GM12878 (cell line): ENCODE measurements around the gene SP4. TPM values are rescaled to one million over a fixed set of nuclear protein-coding genes. Genes with fewer than 3 reads are reported as not detected.

ENCODE experiments used
- ATAC-seq: fragments of 200-7000 bp; cut with Tn5 transposase; 3 replicates; pipeline ENCODE4 v1.9.1; 2020; ENCODE audit warnings: mild to moderate bottlenecking, moderate library complexity
- BruUV-seq: library from RNA; stranded (reverse); fragments of 400-500 nt; replicated peaks from 2 replicates; lab custom pipeline; 2021; lab: Mats Ljungman, UMichigan
- CTCF ChIA-PET: fragments of 300-600 bp; sonication (Branson Sonifier 250); formaldehyde crosslinking; extraction: SDS; loops from one replicate; lab custom pipeline; 2021; ENCODE audit warnings: inconsistent platforms; lab: Yijun Ruan, JAX
- POLR2A ChIA-PET: fragments of 350-600 bp; formaldehyde crosslinking; extraction: SDS; loops from one replicate; lab custom pipeline; 2021; ENCODE audit warnings: inconsistent platforms; lab: Charles Lee
- RAD21 ChIA-PET: fragments of 300-600 bp; sonication (Branson Sonifier 250); formaldehyde crosslinking; loops from one replicate; lab custom pipeline; 2023; ENCODE audit warnings: antibody characterized with exemption; ENCODE audit not compliant: unreplicated experiment; lab: Charles Lee
- SMC1A ChIA-PET: fragments of 300-600 bp; sonication (Branson Sonifier 250); formaldehyde crosslinking; loops from one replicate; lab custom pipeline; 2023; ENCODE audit not compliant: unreplicated experiment, uncharacterized antibody; lab: Charles Lee
- DNase-seq: peaks from one replicate; pipeline ENCODE4 v3.0.0-alpha.2; 2011; ENCODE audit warnings: low read depth, low spot score
- FAIRE-seq: peaks from 3 replicates; lab custom pipeline; 2011; peaks lifted over from hg19 to GRCh38; lab: Jason Lieb, UNC
- H2AFZ ChIP-seq: 2 replicates; pipeline ENCODE4 v1.6.0; 2011; ENCODE audit warnings: low read depth, low read length, control low read depth; ENCODE audit not compliant: control insufficient read depth
- H3K27ac ChIP-seq: 2 replicates; pipeline ENCODE4 v1.5.1; 2011; ENCODE audit warnings: control low read depth; ENCODE audit not compliant: control insufficient read depth, insufficient read depth
- H3K27me3 ChIP-seq, 2 experiments: replicated peaks in 1 of 2; 2 replicates each; pipeline versions ENCODE4 v1.6.0 to v1.6.1; 2011; ENCODE audit warnings: low read length in 1 of 2; ENCODE audit not compliant: control insufficient read depth in 2 of 2, insufficient read depth in 2 of 2
- H3K36me3 ChIP-seq, 2 experiments: 2 replicates each; pipeline ENCODE4 v1.5.1; 2011; ENCODE audit warnings: low read length in 1 of 2; ENCODE audit not compliant: control insufficient read depth in 2 of 2, insufficient read depth in 2 of 2
- H3K4me1 ChIP-seq: 2 replicates; pipeline ENCODE4 v1.6.1; 2011; ENCODE audit warnings: mild to moderate bottlenecking, low read length, moderate library complexity, mixed read lengths; ENCODE audit not compliant: control insufficient read depth, insufficient read depth
- H3K4me2 ChIP-seq: 2 replicates; pipeline ENCODE4 v1.6.0; 2011; ENCODE audit warnings: control low read depth; ENCODE audit not compliant: control insufficient read depth, insufficient read depth
- H3K4me3 ChIP-seq: fragments of 200-600 bp; sonication (generic); 2 replicates; pipeline ENCODE4 v1.5.1; 2016
- H3K79me2 ChIP-seq: 2 replicates; pipeline ENCODE4 v1.6.0; 2011; ENCODE audit warnings: low read length; ENCODE audit not compliant: control insufficient read depth, insufficient read depth
- H3K9ac ChIP-seq: 2 replicates; pipeline ENCODE4 v1.8.0; 2011; ENCODE audit warnings: low read length, control low read depth, mixed read lengths; ENCODE audit not compliant: control insufficient read depth, insufficient read depth
- H3K9me3 ChIP-seq: replicated peaks from 3 replicates; pipeline ENCODE4 v1.5.1; 2011; ENCODE audit warnings: mild to moderate bottlenecking, low read length; ENCODE audit not compliant: control insufficient read depth, insufficient read depth
- H4K20me1 ChIP-seq: 2 replicates; pipeline ENCODE4 v1.6.0; 2011; ENCODE audit not compliant: control insufficient read depth, insufficient read depth
- ASH2L ChIP-seq: fragments of 300-600, 200-600 bp; sonication (generic); IDR thresholded peaks from 2 replicates; pipeline ENCODE4 v1.6.1; 2017; ENCODE audit warnings: low read depth, mild to moderate bottlenecking, borderline replicate concordance
- ATF2 ChIP-seq: IDR thresholded peaks from 2 replicates; pipeline ENCODE4 v1.6.1; 2012; ENCODE audit warnings: low read length, inconsistent platforms
- E4F1 ChIP-seq: fragments of 450-650 bp; IDR thresholded peaks from 2 replicates; pipeline ENCODE4 v1.6.1; 2018; ENCODE audit warnings: borderline replicate concordance, mild to moderate bottlenecking; ENCODE audit not compliant: partially characterized antibody
- ELK1 ChIP-seq: IDR thresholded peaks from 2 replicates; pipeline ENCODE4 v1.6.1; 2012; ENCODE audit warnings: low read depth, low read length, improper control_type of control experiment
- GATAD2B ChIP-seq: fragments of 450-650 bp; conservative IDR thresholded peaks from 2 replicates; pipeline ENCODE4 v1.6.1; 2017; ENCODE audit warnings: low read depth, mild to moderate bottlenecking, moderate library complexity
- KAT2A ChIP-seq: conservative IDR thresholded peaks from 2 replicates; pipeline ENCODE4 v1.6.1; 2011; ENCODE audit warnings: low read depth, low read length; ENCODE audit not compliant: control insufficient read depth
- MEF2A ChIP-seq: IDR thresholded peaks from 2 replicates; pipeline ENCODE4 v1.6.1; 2011; ENCODE audit warnings: low read depth, mild to moderate bottlenecking, low read length, moderate library complexity; ENCODE audit not compliant: insufficient read depth
- NBN ChIP-seq: fragments of 450-650 bp; IDR thresholded peaks from 2 replicates; pipeline ENCODE4 v1.6.1; 2016
- NFIC ChIP-seq: IDR thresholded peaks from 2 replicates; pipeline ENCODE4 v1.6.1; 2012; ENCODE audit warnings: low read depth, mild to moderate bottlenecking, inconsistent platforms, low read length, moderate library complexity
- POLR2AphosphoS2 ChIP-seq: IDR thresholded peaks from 2 replicates; pipeline ENCODE4 v1.6.1; 2011; ENCODE audit warnings: low read depth, mild to moderate bottlenecking, low read length, improper control_type of control experiment, moderate library complexity
- SMAD1 ChIP-seq: fragments of 450-650 bp; IDR thresholded peaks from 2 replicates; pipeline ENCODE4 v1.6.1; 2018; ENCODE audit warnings: mild to moderate bottlenecking, low read depth; ENCODE audit not compliant: partially characterized antibody
- SMAD5 ChIP-seq: IDR thresholded peaks from 2 replicates; pipeline ENCODE4 v1.6.1; 2016; ENCODE audit warnings: antibody characterized with exemption, low read depth
- SP1 ChIP-seq: IDR thresholded peaks from one replicate; pipeline ENCODE4 v1.6.1; 2011; ENCODE audit warnings: low read depth, low read length
- SPI1 ChIP-seq: IDR thresholded peaks from 2 replicates; pipeline ENCODE4 v1.6.1; 2011; ENCODE audit warnings: low read depth, mild to moderate bottlenecking, low read length, moderate library complexity, borderline replicate concordance; ENCODE audit not compliant: insufficient read depth
- TCF7 ChIP-seq: IDR thresholded peaks from 2 replicates; pipeline ENCODE4 v1.6.1; 2014; ENCODE audit warnings: antibody characterized with exemption, borderline replicate concordance
- USF2 ChIP-seq: IDR thresholded peaks from 2 replicates; pipeline ENCODE4 v1.6.1; 2011; ENCODE audit warnings: low read depth, low read length, improper control_type of control experiment, borderline replicate concordance
- ZNF384 ChIP-seq: IDR thresholded peaks from 2 replicates; pipeline ENCODE4 v1.6.1; 2012; ENCODE audit warnings: low read depth, mild to moderate bottlenecking, low read length, improper control_type of control experiment, borderline replicate concordance
- WGBS: methylation state at CpG from one replicate; pipeline ENCODE4 v1.1.6; 2016; ENCODE audit warnings: low lambda C conversion rate; ENCODE audit not compliant: insufficient replicate concordance, insufficient coverage; ENCODE audit errors: missing lambda C conversion rate; 5-methylcytosine and 5-hydroxymethylcytosine counted together
- in situ Hi-C: fragments of 300-500 bp; cut with MboI; formaldehyde crosslinking; loops from 9 replicates; pipeline ENCODE4 v1.14.3; 2018; ENCODE audit warnings: mixed read lengths
- intact Hi-C: fragments of 100-400 bp; cut with micrococcal nuclease; formaldehyde crosslinking; loops from one replicate; pipeline ENCODE4 v1.14.2; 2022; ENCODE audit not compliant: unreplicated experiment
- polyA plus RNA-seq, 11 experiments: library from polyadenylated mRNA; depleted of rRNA in 4 of 11; unstranded in 6 of 11; stranded (reverse) in 5 of 11; fragments of >200 nt; fragmentation: Nextera tagmentation in 4 of 11; fragmentation: Illumina TruSeq in 1 of 11; extraction: Ambion mirVana in 4 of 11; extraction: Trizol in 1 of 11; gene quantifications; 1 replicate in 1 of 11; 2 replicates in 10 of 11; pipeline versions ENCODE4 v1.2.1 to v1.2.3, GENCODE V29; 2011 to 2016; ENCODE audit warnings: inconsistent platforms in 2 of 11, missing spikeins in 2 of 11, low read depth in 1 of 11
- total RNA-seq, 4 experiments: library from RNA; depleted of rRNA in 3 of 4; stranded (reverse); fragments of >200 nt in 3 of 4; fragmentation: Illumina TruSeq in 1 of 4; extraction: Trizol in 1 of 4; gene quantifications; 2 replicates each; pipeline versions ENCODE4 v1.2.1 to v1.2.3, GENCODE V29; 2013 to 2021

The SP4 gene
- total and polyA plus RNA-seq, 10 of the 15 experiments (the other 5 are each of a cell fraction or from before 2014, with no cell fraction given) = 6.2 to 32.4 (median 16.1) TPM

GRCh38 chr7:21538936-21539495 is 111.1 kb downstream of the SP4 start:
- Histone ChIP-seq H3K4me3 (no peak overlapping the region), H2AFZ (no peak overlapping the region), H4K20me1 (no peaks in the 10 kb centered on the region), H3K79me2 (no peaks in the 10 kb centered on the region), H3K36me3 (no peaks in the 10 kb centered on the region), H3K27me3 (peaks cover 5 to 19% of the 10 kb centered on the region in 2 experiments), H3K9me3 (no peaks in the 10 kb centered on the region; the same call in 2 of the 3 replicates), H3K9ac (no peak overlapping the region), H3K27ac (no peak overlapping the region), H3K4me1 (no peaks in the 10 kb centered on the region), H3K4me2 (no peak overlapping the region)
- ATAC-seq (no peak), DNase-seq (no peak), FAIRE-seq (no peak)
- BruUV-seq = no TSS peak
- CTCF ChIA-PET = no interaction called here
- in situ Hi-C loops (no loop called here), intact Hi-C loops (no loop called here)
- RAD21 ChIA-PET = no interaction called here
- WGBS = 18% methylated on average over 3 of the region's 3 CpGs
- POLR2A ChIA-PET = no interaction called here
- SMC1A ChIA-PET = no interaction called here
- TF ChIP-seq SMAD5 (no peak), NBN (no peak), ELK1 (no peak), GATAD2B (no peak), SMAD1 (no peak), KAT2A (no peak), SPI1 (peak; percentile 34; the same call in 1 of the 2 replicates), USF2 (no peak), SP1 (no peak), MEF2A (no peak), E4F1 (no peak), ZNF384 (no peak), POLR2AphosphoS2 (no peak), NFIC (0 out of 2 replicates have a peak, but pooled peaks have one; percentile 40), TCF7 (no peak), ASH2L (no peak), ATF2 (no peak)
